Activated naive CD4-positive, alpha-beta T cell treated with anti-CD3 and anti-CD28 coated beads, Interleukin-2, amount 50 U/mL, for 16 hours (primary cell): ENCODE measurements around the gene TMEM126A.
"Not testable (repeated sequence)": the region's sequence is repeated elsewhere in the genome, so short reads cannot be mapped to it uniquely, and the experiment has no call there.

ENCODE experiments used
- DNase-seq: peaks from one replicate; pipeline ENCODE4 v3.0.0-alpha.2; 2020

TMEM126A gene

GRCh38 chr11:85647604-85648299 lies at the start of gene TMEM126A:
TSS of gene TMEM126A (plus strand) at chr11:85647967. CDS start at chr11:85650256, 2,289 bp downstream.
- DNase-seq = peak; percentile 94

GRCh38 chr11:85599083-85599482 lies 48.7 kb upstream of the TMEM126A start:
- DNase-seq = no peak

GRCh38 chr11:85602526-85603213 lies 45.1 kb upstream of the TMEM126A start:
- DNase-seq = no peak

- no peak for DNase-seq
Observed at GRCh38 chr11:85603220-85603619, 44.5 kb upstream of the TMEM126A start.

GRCh38 chr11:85606237-85606636 lies 41.5 kb upstream of the TMEM126A start:
- not testable (repeated sequence) for DNase-seq

GRCh38 chr11:85608621-85609020 lies 39.1 kb upstream of the TMEM126A start:
- DNase-seq = not testable (repeated sequence)

- DNase-seq = not testable (repeated sequence)
Observed at GRCh38 chr11:85609286-85609685, 38.5 kb upstream of the TMEM126A start.

- DNase-seq = not testable (repeated sequence)
Observed at GRCh38 chr11:85611643-85612042, 36.1 kb upstream of the TMEM126A start.

GRCh38 chr11:85619499-85619898 lies 28.3 kb upstream of the TMEM126A start:
- no peak for DNase-seq

- no peak for DNase-seq
Observed at GRCh38 chr11:85620256-85620655, 27.5 kb upstream of the TMEM126A start.

GRCh38 chr11:85626496-85626895 lies 21.3 kb upstream of the TMEM126A start:
- no peak for DNase-seq

GRCh38 chr11:85627332-85627997 lies 20.3 kb upstream of the TMEM126A start, which contains the start of gene DLG2:
TSS of gene DLG2 (minus strand) at chr11:85627344.
- DNase-seq = no peak

- peak; percentile 98 for DNase-seq
Observed at GRCh38 chr11:85627998-85628770, 19.6 kb upstream of the TMEM126A start, which contains the start of gene TMEM126B. TSS of gene TMEM126B (plus strand) at chr11:85628593. CDS start at chr11:85628608, 15 bp downstream.

- peak; percentile 27 for DNase-seq
Observed at GRCh38 chr11:85628771-85629341, 18.9 kb upstream of the TMEM126A start.

GRCh38 chr11:85634747-85635146 lies 13.0 kb upstream of the TMEM126A start:
- DNase-seq = no peak

- DNase-seq = no peak
Observed at GRCh38 chr11:85643191-85643614, 4.6 kb upstream of the TMEM126A start.

GRCh38 chr11:85647078-85647477 lies 689 bp upstream of the TMEM126A start:
- no peak for DNase-seq

GRCh38 chr11:85651118-85651517 lies 3.4 kb downstream of the TMEM126A start:
- DNase-seq = no peak

GRCh38 chr11:85652786-85653447 lies 5.2 kb downstream of the TMEM126A start:
- DNase-seq = no peak

GRCh38 chr11:85654343-85654742 lies 6.6 kb downstream of the TMEM126A start:
- not testable (repeated sequence) for DNase-seq

- no peak for DNase-seq
Observed at GRCh38 chr11:85656777-85657176, 9.0 kb downstream of the TMEM126A start.

- DNase-seq = no peak
Observed at GRCh38 chr11:85658180-85658579, 10.4 kb downstream of the TMEM126A start.
